Measurements from ENCODE around the gene MEGF6.

Gene MEGF6

GRCh38 chr1:3598522-3599285 is 12.6 kb downstream of the MEGF6 start:
- no peak overlapping the region for H3K27ac ChIP-seq
- no peaks in the 10 kb centered on the region for H3K36me3 ChIP-seq
- H3K9me3 ChIP-seq = no peaks in the 10 kb centered on the region
- intact Hi-C loops (cut with DNase I; ENCODE audit: low total_unique reads) = no loop called here
- no peak for DNase-seq
- peaks cover 0 to 12% (median 3%) of the 10 kb centered on the region in 4 donors for H3K4me1 ChIP-seq
- peaks cover 0 to 17% of the 10 kb centered on the region in 2 donors for H3K27me3 ChIP-seq
- no peak overlapping the region for H3K4me3 ChIP-seq
- no peak for TF ChIP-seq CTCF (IDR thresholded peaks at IDR 0.05)

GRCh38 chr1:3598051-3598491 is 13.2 kb downstream of the MEGF6 start:
- Histone ChIP-seq H3K36me3 (no peaks in the 10 kb centered on the region), H3K27ac (no peak overlapping the region), H3K4me3 (no peak overlapping the region), H3K27me3 (peaks cover 0 to 14% of the 10 kb centered on the region in 2 donors), H3K4me1 (peaks cover 0 to 12% (median 3%) of the 10 kb centered on the region in 4 donors), H3K9me3 (no peaks in the 10 kb centered on the region)
- TF ChIP-seq CTCF (IDR thresholded peaks at IDR 0.05) = no peak
- DNase-seq = no peak
- intact Hi-C loops (cut with DNase I; ENCODE audit: low total_unique reads) = no loop called here

- no peak for TF ChIP-seq CTCF (IDR thresholded peaks at IDR 0.05)
- intact Hi-C loops (cut with DNase I; ENCODE audit: low total_unique reads) = no loop called here
- Histone ChIP-seq H3K27me3 (peaks cover 0 to 10% of the 10 kb centered on the region in 2 donors), H3K27ac (no peak overlapping the region), H3K4me3 (no peak overlapping the region), H3K36me3 (no peaks in the 10 kb centered on the region), H3K9me3 (no peaks in the 10 kb centered on the region), H3K4me1 (peaks cover 0 to 12% (median 3%) of the 10 kb centered on the region in 4 donors)
- DNase-seq = no peak
These were observed 13.7 kb downstream of the MEGF6 start for GRCh38 chr1:3597599-3597964.

GRCh38 chr1:3596663-3597598 is 14.4 kb downstream of the MEGF6 start:
- Histone ChIP-seq H3K27me3 (peaks cover 0 to 10% of the 10 kb centered on the region in 2 donors), H3K4me3 (no peak overlapping the region), H3K27ac (no peak overlapping the region), H3K36me3 (no peaks in the 10 kb centered on the region), H3K4me1 (peaks cover 0 to 12% (median 3%) of the 10 kb centered on the region in 4 donors), H3K9me3 (no peaks in the 10 kb centered on the region)
- no peak for TF ChIP-seq CTCF (IDR thresholded peaks at IDR 0.05)
- intact Hi-C loops (cut with DNase I; ENCODE audit: low total_unique reads) = no loop called here
- no peak for DNase-seq

- Histone ChIP-seq H3K27ac (no peak overlapping the region), H3K27me3 (peaks cover 0 to 10% of the 10 kb centered on the region in 2 donors), H3K9me3 (no peaks in the 10 kb centered on the region), H3K4me1 (peaks cover 0 to 12% (median 3%) of the 10 kb centered on the region in 4 donors), H3K36me3 (no peaks in the 10 kb centered on the region), H3K4me3 (no peak overlapping the region)
- no peak for DNase-seq
- intact Hi-C loops (cut with DNase I; ENCODE audit: low total_unique reads) = no loop called here
- TF ChIP-seq CTCF (IDR thresholded peaks at IDR 0.05) = no peak
These were observed 15.4 kb downstream of the MEGF6 start for GRCh38 chr1:3595949-3596348.
